Prostate gland (tissue), 2 donors: Measurements from ENCODE around the gene SMPD3.
A peak's percentile ranks its signal among the peaks of the same experiment; 100 is the strongest.

Experiments
- CTCF ChIP-seq, 4 experiments: fragments of 200-600 bp in 2 of 4; fragments of 450-650 bp in 2 of 4; sonication (generic) in 2 of 4; IDR thresholded peaks; 1 replicate in 3 of 4; 2 replicates in 1 of 4; pipeline ENCODE4 v1.5.1; 2016 to 2019; ENCODE audit warnings: antibody characterized with exemption in 4 of 4, mild to moderate bottlenecking in 2 of 4, moderate library complexity in 2 of 4
- POLR2A ChIP-seq: fragments of 450-650 bp; IDR thresholded peaks from one replicate; pipeline ENCODE4 v1.6.1; 2016; ENCODE audit warnings: antibody characterized with exemption, mild to moderate bottlenecking
- POLR2AphosphoS5 ChIP-seq: sonication (generic); formaldehyde crosslinking; IDR thresholded peaks from one replicate; pipeline ENCODE4 v1.6.1; 2017; ENCODE audit warnings: antibody characterized with exemption

- TF ChIP-seq POLR2A: no peak
- no peak for TF ChIP-seq CTCF (IDR thresholded peaks at IDR 0.05)
- peak; percentile 94 for TF ChIP-seq POLR2AphosphoS5
These were observed 32.0 kb downstream of the SMPD3 start for GRCh38 chr16:68416057-68417046.
